Fibroblast of the aortic adventitia (primary cell): ENCODE data around the gene RILP. TPM values are rescaled to one million over a fixed set of nuclear protein-coding genes. Genes with fewer than 3 reads are reported as not detected.

ENCODE experiments used
- DNase-seq: peaks from one replicate; pipeline ENCODE4 v3.0.0-alpha.2; 2010; ENCODE audit warnings: low read depth
- H3K4me3 ChIP-seq: 2 replicates; pipeline ENCODE4 v1.5.1; 2011; ENCODE audit warnings: low read depth, mild to moderate bottlenecking, control low read depth, low read length, moderate library complexity
- CTCF ChIP-seq: IDR thresholded peaks from 2 replicates; pipeline ENCODE4 v1.5.1; 2011; ENCODE audit warnings: mild to moderate bottlenecking, low read length, control low read depth, inconsistent platforms; ENCODE audit not compliant: insufficient read depth
- total RNA-seq: library from RNA; depleted of rRNA; stranded (reverse); fragments of >200 nt; gene quantifications from 2 replicates; pipeline ENCODE4 v1.2.3, GENCODE V29; 2012; ENCODE audit warnings: low replicate concordance

RILP gene
- total RNA-seq, 1 donor = 9.7 TPM

GRCh38 chr17:1607971-1608320 lies 41.7 kb downstream of the RILP start:
- no peak for DNase-seq
- TF ChIP-seq CTCF = no peak
- no peak overlapping the region for H3K4me3 ChIP-seq

GRCh38 chr17:1606352-1606985 lies 43.2 kb downstream of the RILP start:
- no peak overlapping the region for H3K4me3 ChIP-seq
- DNase-seq = no peak
- no peak for TF ChIP-seq CTCF

- no peak overlapping the region for H3K4me3 ChIP-seq
- TF ChIP-seq CTCF = no peak
- DNase-seq = no peak
Measured at GRCh38 chr17:1605681-1606351, 43.9 kb downstream of the RILP start.

GRCh38 chr17:1604831-1605528 lies 44.7 kb downstream of the RILP start:
- DNase-seq = no peak

GRCh38 chr17:1601571-1601970 lies 48.1 kb downstream of the RILP start:
- TF ChIP-seq CTCF = no peak
- no peak overlapping the region for H3K4me3 ChIP-seq
- DNase-seq = no peak

More at GRCh38 chr17:1604831-1605528, 44.7 kb downstream of the RILP start:
- no peak for TF ChIP-seq CTCF
- no peak overlapping the region for H3K4me3 ChIP-seq

- H3K4me3 ChIP-seq = no peak overlapping the region
- no peak for TF ChIP-seq CTCF
- DNase-seq = no peak
Measured at GRCh38 chr17:1598399-1599095, 51.1 kb downstream of the RILP start.
